ENCODE measurements around the gene SH3RF2.

- TF ChIP-seq CTCF (IDR thresholded peaks at IDR 0.05) (no peak), POLR2A (IDR thresholded peaks at IDR 0.05) (no peak), EP300 (IDR thresholded peaks at IDR 0.05) (no peak), POLR2AphosphoS5 (IDR thresholded peaks at IDR 0.05) (no peak)
Observed at GRCh38 chr5:145951071-145951470, 14.7 kb downstream of the SH3RF2 start.

Measured in suprapubic skin (tissue), 4 donors.